Bronchial epithelial cell (primary cell): ENCODE measurements around the gene TRAPPC2L. TPM values are rescaled to one million over a fixed set of nuclear protein-coding genes. Genes with fewer than 3 reads are reported as not detected.

ENCODE experiments used
- DNase-seq: peaks from one replicate; pipeline ENCODE4 v3.0.0-alpha.2; 2010; ENCODE audit warnings: low read depth
- FAIRE-seq: peaks from 2 replicates; lab custom pipeline; 2011; peaks lifted over from hg19 to GRCh38; lab: Jason Lieb, UNC
- H3K27me3 ChIP-seq: 2 replicates; pipeline ENCODE4 v1.5.1; 2011; ENCODE audit warnings: low read length; ENCODE audit not compliant: control insufficient read depth, insufficient read depth
- H3K36me3 ChIP-seq: 2 replicates; pipeline ENCODE4 v1.5.1; 2011; ENCODE audit warnings: low read length; ENCODE audit not compliant: control insufficient read depth, insufficient read depth
- H3K4me3 ChIP-seq: 2 replicates; pipeline ENCODE4 v1.5.1; 2011; ENCODE audit warnings: mild to moderate bottlenecking, low read depth, low read length, control low read depth
- CTCF ChIP-seq: IDR thresholded peaks from 2 replicates; pipeline ENCODE4 v1.5.1; 2011; ENCODE audit warnings: mild to moderate bottlenecking, moderate library complexity, low read length, control low read depth, inconsistent platforms; ENCODE audit not compliant: insufficient read depth, severe bottlenecking
- total RNA-seq: library from RNA; depleted of rRNA; stranded (reverse); fragments of >200 nt; gene quantifications from 2 replicates; pipeline ENCODE4 v1.2.1, GENCODE V29; 2014

TRAPPC2L gene
- total RNA-seq, 1 donor from 2014 or later = 65.0 TPM

GRCh38 chr16:88897696-88898425 is 40.9 kb downstream of the TRAPPC2L start:
- H3K36me3 ChIP-seq = no peaks in the 10 kb centered on the region
- no peak for FAIRE-seq
- H3K4me3 ChIP-seq = no peak overlapping the region
- no peaks in the 10 kb centered on the region for H3K27me3 ChIP-seq
- no peak for DNase-seq
- no peak for TF ChIP-seq CTCF

DNA sequence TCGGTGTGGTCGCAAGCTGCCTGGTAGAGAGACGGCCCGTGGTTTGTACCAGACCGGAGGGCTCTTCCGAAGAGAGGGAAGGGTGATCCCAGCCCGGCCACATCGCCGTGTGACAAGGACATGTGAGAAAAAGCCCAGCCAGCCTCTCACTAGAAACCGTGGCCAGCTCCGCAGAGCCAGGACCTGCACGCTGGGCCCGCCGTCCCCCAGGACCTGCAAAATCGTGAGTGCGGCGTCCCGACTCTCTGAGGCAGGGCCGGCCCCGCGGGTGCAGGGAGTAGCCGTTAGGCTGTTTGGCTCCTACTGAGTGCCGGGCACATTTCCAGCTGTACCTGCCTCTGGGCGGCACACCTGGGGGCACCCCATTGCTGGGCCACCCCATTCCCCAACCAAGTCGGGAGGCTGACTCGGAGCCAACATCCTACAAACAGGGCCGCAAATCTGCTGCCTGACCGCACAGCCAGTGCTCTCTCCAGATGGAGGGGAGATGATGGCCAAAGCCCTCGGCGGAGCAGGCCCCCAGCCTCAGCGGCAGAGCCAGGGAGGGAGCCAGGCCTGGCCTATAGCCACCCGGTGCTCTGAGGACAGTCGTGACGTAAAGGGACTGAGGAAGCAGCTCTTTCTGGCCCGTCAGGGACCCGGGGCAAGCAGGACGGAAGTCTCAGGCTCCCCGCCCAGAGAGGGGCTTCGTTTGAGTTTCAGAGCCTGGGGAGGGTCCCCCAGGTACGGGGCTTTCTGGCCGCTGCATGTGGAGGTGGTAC is 43.2 kb downstream of the TRAPPC2L start:
- Histone ChIP-seq H3K27me3 (no peaks in the 10 kb centered on the region), H3K36me3 (no peaks in the 10 kb centered on the region), H3K4me3 (no peak overlapping the region)
- FAIRE-seq (no peak), DNase-seq (no peak)
- TF ChIP-seq CTCF = no peak

DNA sequence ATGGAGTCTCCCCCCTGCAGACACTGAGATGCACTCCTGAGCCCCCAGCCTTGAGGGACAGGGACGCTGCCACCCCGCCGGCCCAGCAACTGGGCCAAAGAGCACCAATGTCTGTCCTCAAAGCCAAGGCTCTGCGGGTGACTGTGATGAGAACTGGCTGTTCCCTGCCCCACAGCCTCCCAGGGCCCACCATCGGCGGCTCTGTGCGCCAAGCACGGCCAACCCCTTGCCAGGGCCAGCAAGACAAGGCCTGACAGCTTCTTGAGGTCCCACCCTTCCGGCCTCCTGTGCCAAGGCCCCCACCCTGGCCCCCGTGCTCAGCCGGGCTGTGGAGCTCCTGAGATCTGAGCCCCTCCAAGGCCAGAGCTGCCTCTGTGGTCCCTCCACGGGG is 43.7 kb downstream of the TRAPPC2L start:
- TF ChIP-seq CTCF = no peak
- H3K36me3 ChIP-seq = no peaks in the 10 kb centered on the region
- no peak overlapping the region for H3K4me3 ChIP-seq
- FAIRE-seq (no peak), DNase-seq (no peak)
- no peaks in the 10 kb centered on the region for H3K27me3 ChIP-seq

- no peak for DNase-seq
- TF ChIP-seq CTCF = no peak
- FAIRE-seq = no peak
- no peaks in the 10 kb centered on the region for H3K27me3 ChIP-seq
- H3K4me3 ChIP-seq = no peak overlapping the region
- H3K36me3 ChIP-seq = no peaks in the 10 kb centered on the region
Measured at GRCh38 chr16:88901718-88902337, 44.9 kb downstream of the TRAPPC2L start.

DNA sequence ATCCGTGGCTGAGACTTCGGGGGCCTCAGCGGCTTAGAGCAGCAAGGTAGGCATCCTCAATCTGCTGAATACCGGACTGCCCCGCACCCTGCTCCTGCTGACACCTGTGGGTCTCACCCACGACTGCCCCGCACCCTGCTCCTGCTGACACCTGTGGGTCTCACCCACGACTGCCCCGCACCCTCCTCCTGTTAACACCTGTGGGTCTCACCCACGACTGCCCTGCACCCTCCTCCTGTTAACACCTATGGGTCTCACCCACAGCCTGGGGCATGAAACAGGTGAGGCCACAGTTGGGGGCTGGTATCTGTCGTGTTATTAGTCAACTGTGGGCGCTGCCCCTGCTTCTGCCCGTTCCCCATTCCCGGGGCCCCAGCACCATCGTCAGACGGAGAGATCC is 45.8 kb downstream of the TRAPPC2L start:
- Histone ChIP-seq H3K27me3 (no peaks in the 10 kb centered on the region), H3K36me3 (no peaks in the 10 kb centered on the region), H3K4me3 (no peak overlapping the region)
- no peak for TF ChIP-seq CTCF
- FAIRE-seq (no peak), DNase-seq (no peak)
